CD1c-positive myeloid dendritic cell (primary cell): ENCODE data around the gene ZNF77.
A peak's percentile ranks its signal among the peaks of the same experiment; 100 is the strongest.
"Not testable (repeated sequence)": the region's sequence is repeated elsewhere in the genome, so short reads cannot be mapped to it uniquely, and the experiment has no call there.

Source experiments
- DNase-seq: peaks from one replicate; pipeline ENCODE4 v3.0.0-alpha.2; 2016; ENCODE audit errors: extremely low spot score

The ZNF77 gene

GRCh38 chr19:2944775-2945574, at the start of gene ZNF77:
ZNF77 (minus strand) TSS chr19:2944971; CDS start chr19:2944840, 131 bp downstream.
- DNase-seq = peak; percentile 100

- DNase-seq = no peak
Observed at GRCh38 chr19:2993579-2993978, 48.8 kb upstream of the ZNF77 start.

GRCh38 chr19:2992958-2993357, 48.2 kb upstream of the ZNF77 start:
- no peak for DNase-seq

GRCh38 chr19:2992333-2992732, 47.6 kb upstream of the ZNF77 start:
- DNase-seq = not testable (repeated sequence)

- no peak for DNase-seq
Observed at GRCh38 chr19:2989236-2989946, 44.6 kb upstream of the ZNF77 start.

- no peak for DNase-seq
Observed at GRCh38 chr19:2988568-2988967, 43.8 kb upstream of the ZNF77 start.

- no peak for DNase-seq
Observed at GRCh38 chr19:2987797-2988196, 43.0 kb upstream of the ZNF77 start.

GRCh38 chr19:2986951-2987524, 42.3 kb upstream of the ZNF77 start:
- DNase-seq = no peak

GRCh38 chr19:2984215-2984528, 39.4 kb upstream of the ZNF77 start:
- DNase-seq = no peak

- DNase-seq = no peak
Observed at GRCh38 chr19:2983351-2984214, 38.8 kb upstream of the ZNF77 start.

GRCh38 chr19:2982983-2983350, 38.2 kb upstream of the ZNF77 start:
- DNase-seq = no peak

GRCh38 chr19:2982561-2982960, 37.8 kb upstream of the ZNF77 start:
- no peak for DNase-seq

GRCh38 chr19:2981898-2982297, 37.1 kb upstream of the ZNF77 start:
- DNase-seq = no peak

- DNase-seq = no peak
Observed at GRCh38 chr19:2978772-2979171, 34.0 kb upstream of the ZNF77 start.

GRCh38 chr19:2978166-2978767, 33.5 kb upstream of the ZNF77 start:
- DNase-seq = no peak

GRCh38 chr19:2977746-2978138, 33.0 kb upstream of the ZNF77 start:
- DNase-seq = no peak

- peak; percentile 96 for DNase-seq
Observed at GRCh38 chr19:2977001-2977745, 32.4 kb upstream of the ZNF77 start, which contains the start of gene TLE6. TLE6 (plus strand) TSS chr19:2977564; CDS start chr19:2978234, 670 bp downstream.

- DNase-seq = no peak
Observed at GRCh38 chr19:2976609-2977000, 31.8 kb upstream of the ZNF77 start.

GRCh38 chr19:2974342-2975041, 29.7 kb upstream of the ZNF77 start:
- peak; percentile 86 for DNase-seq

GRCh38 chr19:2973229-2973628, 28.5 kb upstream of the ZNF77 start:
- DNase-seq = no peak
